Measurements from ENCODE around the gene BNC2.

Gene BNC2

DNA sequence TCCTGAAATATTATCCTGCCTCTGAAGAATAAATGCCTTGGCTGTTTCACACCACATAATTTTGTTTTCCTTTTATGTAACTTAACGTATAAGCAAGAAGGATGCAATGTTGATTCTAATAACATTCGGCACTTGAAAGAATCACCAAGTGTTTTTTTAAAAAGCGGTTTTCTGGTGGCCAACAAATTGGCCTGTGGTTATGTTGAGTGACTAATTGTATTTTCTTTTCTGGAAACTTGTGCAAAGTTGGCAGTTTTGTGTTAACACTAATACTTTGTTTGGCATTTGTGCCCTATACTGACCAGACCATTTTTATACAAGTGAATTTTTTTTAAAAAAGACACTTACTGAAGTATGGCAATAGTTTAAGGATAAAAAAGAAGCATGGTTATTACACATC lies 452.7 kb downstream of the BNC2 start:
- DNase-seq (ENCODE audit: low read depth in 3 of 3) = no peak

DNA sequence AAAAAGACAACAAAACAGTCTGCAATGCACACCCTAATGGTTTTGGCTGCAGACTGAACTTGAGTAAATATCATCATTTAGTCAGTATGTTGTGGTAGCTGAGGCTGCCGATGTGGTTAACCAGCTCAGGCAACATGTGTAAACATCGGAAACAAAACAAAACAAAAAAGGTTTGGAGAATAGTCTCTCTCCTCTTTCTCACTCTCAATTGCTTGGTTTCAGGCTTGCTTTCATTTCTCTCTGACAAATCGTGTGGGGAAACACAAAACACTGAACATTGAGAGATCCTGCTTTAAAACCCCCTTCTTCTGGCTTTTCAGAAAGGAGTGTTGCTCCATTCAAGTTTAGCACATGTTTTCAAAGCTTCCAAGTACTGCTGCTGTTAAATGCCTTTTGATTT lies 453.3 kb downstream of the BNC2 start:
- DNase-seq (ENCODE audit: low read depth in 3 of 3) = no peak

- no peak for DNase-seq (ENCODE audit: low read depth in 3 of 3)
These were observed 456.0 kb downstream of the BNC2 start for GRCh38 chr9:16414451-16414850.

- no peak for DNase-seq (ENCODE audit: low read depth in 3 of 3)
These were observed 456.9 kb downstream of the BNC2 start for GRCh38 chr9:16413509-16414016.

DNA sequence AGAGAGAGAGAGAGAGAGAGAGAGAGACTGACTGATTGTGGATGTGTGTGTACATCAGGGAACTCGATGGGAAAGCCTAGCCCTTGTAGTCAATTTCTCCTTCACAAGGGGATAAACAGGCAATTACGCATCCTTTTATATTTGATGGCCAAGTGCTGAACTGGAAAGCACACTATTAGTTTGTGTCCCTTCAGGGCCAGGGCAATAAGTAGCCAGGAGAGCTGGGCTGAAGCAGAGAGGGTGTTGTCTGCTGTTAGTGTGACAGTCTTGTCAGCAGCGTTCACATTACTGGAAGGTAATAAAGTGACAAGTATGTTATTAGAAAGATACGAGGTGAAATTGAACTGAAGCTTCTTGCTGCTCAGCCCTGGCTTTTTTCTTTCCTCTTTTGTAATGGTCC lies 457.7 kb downstream of the BNC2 start:
- DNase-seq (ENCODE audit: low read depth in 3 of 3) = no peak

- no peak for DNase-seq (ENCODE audit: low read depth in 3 of 3)
These were observed 459.2 kb downstream of the BNC2 start for GRCh38 chr9:16411311-16411710.

GRCh38 chr9:16410601-16411280 lies 459.7 kb downstream of the BNC2 start:
- no peak for DNase-seq (ENCODE audit: low read depth in 3 of 3)

DNA sequence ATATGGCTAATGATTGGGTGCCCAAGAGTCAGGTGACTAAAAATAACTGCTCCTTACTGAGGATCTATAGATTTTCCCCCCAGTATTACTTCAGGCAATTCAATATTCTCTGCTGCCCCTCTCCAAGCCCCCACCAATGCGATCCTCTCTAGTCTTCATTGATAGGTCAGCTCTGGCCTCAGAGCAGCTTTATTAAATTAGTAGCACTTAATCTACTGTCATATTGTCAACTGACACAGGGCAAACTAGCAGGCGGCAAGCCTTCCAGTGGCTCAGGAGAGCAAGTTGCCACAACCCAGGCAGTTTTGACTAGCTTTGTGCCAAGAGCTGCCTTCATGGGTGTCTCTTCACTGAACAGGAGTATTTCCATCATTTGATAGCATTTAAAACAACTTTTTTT lies 462.9 kb downstream of the BNC2 start:
- DNase-seq (ENCODE audit: low read depth in 3 of 3) = no peak

GRCh38 chr9:16406526-16407225 lies 463.8 kb downstream of the BNC2 start:
- DNase-seq (ENCODE audit: low read depth in 3 of 3) = no peak

DNA sequence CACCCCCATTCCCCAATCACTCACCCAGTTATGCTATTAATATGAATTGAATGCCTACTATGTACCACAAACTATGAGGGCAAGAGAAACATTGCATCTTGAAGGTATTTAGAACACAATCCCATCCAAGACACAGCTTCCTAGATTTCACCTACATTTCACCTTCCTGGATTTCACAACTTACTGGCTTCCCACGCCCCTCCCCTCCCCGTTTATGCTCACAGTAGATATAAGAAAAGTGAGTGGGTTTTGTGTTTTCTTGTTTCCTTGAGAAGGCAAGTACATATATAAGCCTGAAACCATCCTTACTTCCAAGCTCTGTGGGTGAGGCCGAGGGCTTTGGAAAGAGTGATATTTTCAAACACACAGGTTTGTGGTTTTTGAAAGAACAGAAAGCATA lies 465.0 kb downstream of the BNC2 start:
- DNase-seq (ENCODE audit: low read depth in 3 of 3) = no peak

- DNase-seq (ENCODE audit: low read depth in 3 of 3) = no peak
These were observed 468.8 kb downstream of the BNC2 start for GRCh38 chr9:16401701-16402100.

- no peak for DNase-seq (ENCODE audit: low read depth in 3 of 3)
These were observed 471.8 kb downstream of the BNC2 start for GRCh38 chr9:16398691-16399090.

GRCh38 chr9:16396389-16396788 lies 474.1 kb downstream of the BNC2 start:
- DNase-seq (ENCODE audit: low read depth in 3 of 3) = no peak

- no peak for DNase-seq (ENCODE audit: low read depth in 3 of 3)
These were observed 479.1 kb downstream of the BNC2 start for GRCh38 chr9:16391369-16391768.

DNA sequence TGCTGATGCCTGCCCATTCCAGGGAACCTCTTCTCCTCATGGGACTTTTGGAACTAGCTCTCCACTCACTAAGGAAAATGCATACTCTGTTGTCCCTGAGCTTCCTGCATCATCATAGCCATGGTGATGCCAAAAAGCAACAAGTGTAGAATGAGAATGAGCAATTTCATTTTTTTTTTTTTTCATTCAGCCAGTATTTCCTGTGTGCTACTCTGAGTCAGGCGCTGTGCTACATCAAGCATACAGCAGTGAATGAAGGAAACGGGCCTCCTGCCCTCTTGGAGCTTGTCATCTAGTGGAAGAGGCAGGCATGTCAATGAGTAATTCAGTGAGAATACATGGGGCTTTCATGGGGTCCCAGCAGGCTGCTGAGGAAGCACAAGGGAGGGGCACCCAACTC lies 483.1 kb downstream of the BNC2 start:
- no peak for DNase-seq (ENCODE audit: low read depth in 3 of 3)

- DNase-seq (ENCODE audit: low read depth in 3 of 3) = no peak
These were observed 483.7 kb downstream of the BNC2 start for GRCh38 chr9:16386827-16387077.

GRCh38 chr9:16386007-16386826 lies 484.3 kb downstream of the BNC2 start:
- DNase-seq (ENCODE audit: low read depth in 3 of 3) = no peak

DNA sequence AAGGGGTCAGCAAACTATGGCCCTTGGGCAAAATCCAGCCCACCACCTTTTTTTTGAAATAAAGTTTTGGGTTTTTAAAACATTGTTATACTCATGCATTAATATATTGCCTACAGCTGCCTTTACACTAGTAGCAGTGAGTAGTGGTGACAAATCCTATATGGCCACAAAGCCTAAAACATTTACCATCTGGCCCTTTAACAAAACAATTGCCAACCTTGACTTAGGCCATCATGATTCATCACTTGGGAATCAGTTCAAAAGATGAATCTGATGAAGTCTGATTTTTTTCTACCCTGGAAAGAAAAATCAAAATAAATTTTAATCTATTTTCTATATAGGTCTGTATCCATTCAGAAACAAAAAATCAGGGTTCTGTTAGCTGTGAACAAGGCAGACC lies 484.9 kb downstream of the BNC2 start:
- DNase-seq (ENCODE audit: low read depth in 3 of 3) = no peak

DNA sequence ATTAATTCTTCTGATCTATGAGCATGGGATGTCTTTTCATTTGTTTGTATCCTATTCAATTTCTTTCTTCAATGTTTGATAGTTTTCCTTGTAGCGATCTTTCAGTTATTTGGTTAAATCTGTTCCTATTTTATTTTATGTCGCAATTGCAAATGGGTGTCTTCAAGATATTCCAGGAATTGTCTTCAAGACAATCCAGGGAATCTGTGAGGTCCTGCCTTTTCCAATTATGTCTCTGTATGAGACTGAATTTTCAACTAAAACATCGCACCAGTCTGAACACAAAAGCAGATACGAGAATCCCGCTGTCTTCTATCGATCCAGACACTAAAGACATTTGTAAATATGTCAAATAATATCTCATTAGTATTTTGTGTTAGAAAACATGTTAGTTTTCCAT lies 485.5 kb downstream of the BNC2 start:
- no peak for DNase-seq (ENCODE audit: low read depth in 3 of 3)

DNA sequence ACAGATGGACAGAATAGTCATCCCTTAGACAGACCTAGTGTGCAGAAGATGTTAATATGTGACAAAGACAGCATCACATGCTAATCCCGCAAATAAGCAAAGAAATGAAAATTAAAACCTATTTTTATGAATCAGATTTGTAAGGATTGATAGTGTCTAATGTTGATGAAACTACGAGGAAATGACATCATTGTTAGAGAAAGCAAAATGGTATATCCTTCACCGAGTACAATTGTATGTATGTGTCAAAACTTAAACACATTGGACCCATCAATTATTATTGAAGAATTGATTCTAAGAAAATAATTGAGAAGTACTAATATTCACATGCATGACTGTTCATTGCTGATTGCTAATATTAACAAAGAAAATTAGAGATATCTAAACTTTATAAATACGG lies 493.2 kb downstream of the BNC2 start:
- DNase-seq (ENCODE audit: low read depth in 3 of 3) = no peak

DNA sequence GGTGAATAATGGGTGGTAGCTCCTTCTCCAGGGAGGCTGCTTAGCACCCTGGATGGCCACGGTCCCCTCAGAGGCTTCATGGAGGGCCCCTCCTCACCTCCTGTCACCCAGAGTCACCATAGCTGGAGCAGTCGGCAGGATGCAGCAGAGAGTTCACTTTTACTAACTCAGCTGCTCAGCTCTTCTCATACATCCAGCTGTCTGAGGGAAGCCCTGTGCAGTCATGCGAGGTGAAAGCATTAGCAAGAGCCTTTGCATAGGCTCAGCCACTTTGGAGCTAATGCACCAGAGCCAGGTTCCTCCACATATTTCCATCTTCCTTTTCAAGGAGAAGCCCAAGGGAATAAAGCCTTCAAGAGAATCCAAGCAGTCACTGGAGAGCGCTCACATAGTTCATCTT lies 499.2 kb downstream of the BNC2 start:
- DNase-seq (ENCODE audit: low read depth in 3 of 3) = no peak

GRCh38 chr9:16370647-16371046 lies 499.8 kb downstream of the BNC2 start:
- no peak for DNase-seq (ENCODE audit: low read depth in 3 of 3)

- no peak for DNase-seq (ENCODE audit: low read depth in 3 of 3)
These were observed 501.0 kb downstream of the BNC2 start for GRCh38 chr9:16369427-16369826.
